ENCODE measurements around the gene LPP. TPM values are rescaled to one million over a fixed set of nuclear protein-coding genes. Genes with fewer than 3 reads are reported as not detected.

The LPP gene
- polyA plus RNA-seq, 2 donors = 10.5 to 12.9 TPM

GRCh38 chr3:188489639-188490405 is 335.9 kb downstream of the LPP start:
- no peaks in the 10 kb centered on the region for H3K4me1 ChIP-seq (ENCODE audit: control insufficient read depth in 2 of 2, insufficient read depth in 2 of 2, low read length in 1 of 2)
- H3K9me3 ChIP-seq (ENCODE audit: control insufficient read depth in 2 of 2, insufficient read depth in 1 of 2, low read depth in 1 of 2, low read length in 1 of 2) = no peaks in the 10 kb centered on the region
- no peak overlapping the region for H3K4me3 ChIP-seq (ENCODE audit: low read depth in 1 of 2, low read length in 2 of 2)
- no peaks in the 10 kb centered on the region for H3K27me3 ChIP-seq (ENCODE audit: control insufficient read depth in 1 of 2, insufficient read depth in 2 of 2, low read length in 2 of 2)
- WGBS, 2 donors = 82 to 88% methylated on average over 1 of the region's 1 CpG
- H3K36me3 ChIP-seq (ENCODE audit: control insufficient read depth in 2 of 2, insufficient read depth in 2 of 2, low read length in 1 of 2) = peaks cover 0 to 4% of the 10 kb centered on the region in 2 donors
- H3K27ac ChIP-seq (ENCODE audit: low read depth in 2 of 2, low read length in 1 of 2) = no peak overlapping the region

DNA sequence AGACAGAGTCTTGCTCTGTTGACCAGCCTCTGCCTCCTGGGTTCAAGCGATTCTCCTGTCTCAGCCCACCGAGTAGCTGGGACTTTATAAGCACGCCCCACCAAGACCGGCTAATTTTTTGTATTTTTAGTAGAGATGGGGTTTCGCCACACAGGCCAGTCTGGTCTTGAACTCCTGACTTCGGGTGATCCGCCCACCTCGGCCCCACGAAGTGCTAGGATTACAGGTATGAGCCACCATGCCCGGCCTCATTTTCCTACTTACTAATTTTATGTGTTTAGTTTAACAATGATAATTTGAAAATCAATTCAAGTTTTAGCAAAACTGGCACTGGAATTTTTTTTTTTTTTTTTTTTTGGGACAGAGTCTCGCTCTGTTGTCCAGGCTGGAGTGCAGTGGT is 336.5 kb downstream of the LPP start:
- WGBS, 2 donors = 95 to 96% methylated on average over 11 of the region's 11 CpGs
- Histone ChIP-seq H3K27ac (ENCODE audit: low read depth in 2 of 2, low read length in 1 of 2) (no peak overlapping the region), H3K27me3 (ENCODE audit: control insufficient read depth in 1 of 2, insufficient read depth in 2 of 2, low read length in 2 of 2) (no peaks in the 10 kb centered on the region), H3K4me1 (ENCODE audit: control insufficient read depth in 2 of 2, insufficient read depth in 2 of 2, low read length in 1 of 2) (no peaks in the 10 kb centered on the region), H3K36me3 (ENCODE audit: control insufficient read depth in 2 of 2, insufficient read depth in 2 of 2, low read length in 1 of 2) (peaks cover 0 to 3% of the 10 kb centered on the region in 2 donors), H3K9me3 (ENCODE audit: control insufficient read depth in 2 of 2, insufficient read depth in 1 of 2, low read depth in 1 of 2, low read length in 1 of 2) (no peaks in the 10 kb centered on the region), H3K4me3 (ENCODE audit: low read depth in 1 of 2, low read length in 2 of 2) (no peak overlapping the region)

DNA sequence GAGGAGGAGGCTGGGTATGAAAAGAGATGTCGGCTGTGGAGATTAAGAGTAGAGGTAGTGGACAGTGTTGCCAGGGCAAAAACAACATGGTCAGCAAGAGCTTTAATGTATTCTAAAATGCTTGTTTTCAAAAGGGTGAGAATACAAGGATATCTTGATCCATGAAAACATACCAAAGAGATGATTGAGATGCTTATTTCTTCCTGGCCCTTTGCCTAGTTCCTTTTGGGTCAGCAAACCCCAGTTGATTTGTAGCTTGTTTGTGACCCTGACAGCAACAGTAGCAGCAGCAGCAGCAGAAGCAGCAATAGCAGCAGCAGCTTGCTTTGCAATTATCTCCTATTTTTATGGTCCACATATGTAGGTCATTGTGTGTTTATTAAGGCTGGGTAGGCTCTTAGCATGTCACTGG is 337.3 kb downstream of the LPP start:
- no peak overlapping the region for H3K27ac ChIP-seq (ENCODE audit: low read depth in 2 of 2, low read length in 1 of 2)
- H3K27me3 ChIP-seq (ENCODE audit: control insufficient read depth in 1 of 2, insufficient read depth in 2 of 2, low read length in 2 of 2) = no peaks in the 10 kb centered on the region
- WGBS, 2 donors = 82% methylated on average over 1 of the region's 1 CpG

GRCh38 chr3:188496390-188496789 is 342.4 kb downstream of the LPP start:
- H3K4me3 ChIP-seq (ENCODE audit: low read depth in 1 of 2, low read length in 2 of 2) = no peak overlapping the region
- no peaks in the 10 kb centered on the region for H3K4me1 ChIP-seq (ENCODE audit: control insufficient read depth in 2 of 2, insufficient read depth in 2 of 2, low read length in 1 of 2)
- 89 to 90% methylated on average over 3 of the region's 3 CpGs for whole genome bisulfite sequencing, 2 donors
- no peaks in the 10 kb centered on the region for H3K9me3 ChIP-seq (ENCODE audit: control insufficient read depth in 2 of 2, insufficient read depth in 1 of 2, low read depth in 1 of 2, low read length in 1 of 2)
- H3K27ac ChIP-seq (ENCODE audit: low read depth in 2 of 2, low read length in 1 of 2) = no peak overlapping the region
- H3K27me3 ChIP-seq (ENCODE audit: control insufficient read depth in 1 of 2, insufficient read depth in 2 of 2, low read length in 2 of 2) = no peaks in the 10 kb centered on the region
- H3K36me3 ChIP-seq (ENCODE audit: control insufficient read depth in 2 of 2, insufficient read depth in 2 of 2, low read length in 1 of 2) = peaks cover 0 to 1% of the 10 kb centered on the region in 2 donors

More for the DNA sequence above, 337.3 kb downstream of the LPP start:
- Histone ChIP-seq H3K36me3 (ENCODE audit: control insufficient read depth in 2 of 2, insufficient read depth in 2 of 2, low read length in 1 of 2) (peaks cover 0 to 3% of the 10 kb centered on the region in 2 donors), H3K4me3 (ENCODE audit: low read depth in 1 of 2, low read length in 2 of 2) (no peak overlapping the region), H3K4me1 (ENCODE audit: control insufficient read depth in 2 of 2, insufficient read depth in 2 of 2, low read length in 1 of 2) (no peaks in the 10 kb centered on the region), H3K9me3 (ENCODE audit: control insufficient read depth in 2 of 2, insufficient read depth in 1 of 2, low read depth in 1 of 2, low read length in 1 of 2) (no peaks in the 10 kb centered on the region)

DNA sequence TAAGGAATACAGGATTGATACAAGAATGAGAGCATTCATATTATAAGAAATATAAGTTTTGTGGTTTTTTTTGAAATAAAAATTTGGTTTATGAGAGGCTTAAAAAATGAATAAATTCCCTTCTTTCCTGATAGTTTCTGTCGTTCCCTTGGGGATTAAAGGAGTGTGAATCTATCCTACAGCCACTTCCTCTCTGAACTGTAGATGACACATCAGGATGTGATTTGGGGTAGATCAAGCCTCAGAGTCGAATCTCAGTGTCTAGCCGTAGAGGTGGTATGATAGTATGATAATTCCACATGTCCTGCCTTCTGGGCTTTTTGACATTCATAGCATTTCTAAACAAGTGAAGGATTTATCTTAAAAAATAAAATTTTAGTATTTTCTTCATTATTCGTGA is 343.1 kb downstream of the LPP start:
- Histone ChIP-seq H3K27ac (ENCODE audit: low read depth in 2 of 2, low read length in 1 of 2) (no peak overlapping the region), H3K9me3 (ENCODE audit: control insufficient read depth in 2 of 2, insufficient read depth in 1 of 2, low read depth in 1 of 2, low read length in 1 of 2) (no peaks in the 10 kb centered on the region), H3K4me1 (ENCODE audit: control insufficient read depth in 2 of 2, insufficient read depth in 2 of 2, low read length in 1 of 2) (no peaks in the 10 kb centered on the region), H3K27me3 (ENCODE audit: control insufficient read depth in 1 of 2, insufficient read depth in 2 of 2, low read length in 2 of 2) (no peaks in the 10 kb centered on the region), H3K36me3 (ENCODE audit: control insufficient read depth in 2 of 2, insufficient read depth in 2 of 2, low read length in 1 of 2) (no peaks in the 10 kb centered on the region), H3K4me3 (ENCODE audit: low read depth in 1 of 2, low read length in 2 of 2) (no peak overlapping the region)
- WGBS, 2 donors = 78 to 79% methylated on average over 4 of the region's 4 CpGs

DNA sequence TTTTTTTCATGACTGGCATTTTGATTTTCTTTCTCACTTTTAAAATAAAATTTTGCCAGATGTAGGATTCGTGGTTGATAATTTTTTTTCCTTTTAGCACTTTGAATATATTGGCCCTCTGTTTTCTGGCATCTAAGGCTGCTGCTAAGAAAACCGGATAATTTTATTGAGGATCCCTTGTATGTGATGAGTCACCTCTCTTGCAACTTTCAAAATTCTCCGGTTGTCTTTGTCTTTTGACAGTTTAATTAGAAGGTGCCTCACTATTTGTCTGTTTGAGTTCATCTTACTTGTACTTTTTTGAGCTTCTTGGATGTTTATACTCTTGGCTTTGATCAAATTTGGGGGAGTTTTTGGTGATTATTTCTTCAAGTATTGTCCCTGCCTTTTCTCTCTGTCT is 349.7 kb downstream of the LPP start:
- Histone ChIP-seq H3K9me3 (ENCODE audit: control insufficient read depth in 2 of 2, insufficient read depth in 1 of 2, low read depth in 1 of 2, low read length in 1 of 2) (no peaks in the 10 kb centered on the region), H3K27me3 (ENCODE audit: control insufficient read depth in 1 of 2, insufficient read depth in 2 of 2, low read length in 2 of 2) (no peaks in the 10 kb centered on the region), H3K4me1 (ENCODE audit: control insufficient read depth in 2 of 2, insufficient read depth in 2 of 2, low read length in 1 of 2) (no peaks in the 10 kb centered on the region), H3K4me3 (ENCODE audit: low read depth in 1 of 2, low read length in 2 of 2) (no peak overlapping the region), H3K27ac (ENCODE audit: low read depth in 2 of 2, low read length in 1 of 2) (no peak overlapping the region), H3K36me3 (ENCODE audit: control insufficient read depth in 2 of 2, insufficient read depth in 2 of 2, low read length in 1 of 2) (no peaks in the 10 kb centered on the region)
- WGBS, 2 donors = 58 to 71% methylated on average over 3 of the region's 3 CpGs

GRCh38 chr3:188505151-188505550 is 351.2 kb downstream of the LPP start:
- 58 to 60% methylated on average over 3 of the region's 3 CpGs for WGBS, 2 donors
- H3K9me3 ChIP-seq (ENCODE audit: control insufficient read depth in 2 of 2, insufficient read depth in 1 of 2, low read depth in 1 of 2, low read length in 1 of 2) = no peaks in the 10 kb centered on the region
- no peaks in the 10 kb centered on the region for H3K36me3 ChIP-seq (ENCODE audit: control insufficient read depth in 2 of 2, insufficient read depth in 2 of 2, low read length in 1 of 2)

GRCh38 chr3:188505911-188506310 is 352.0 kb downstream of the LPP start:
- Histone ChIP-seq H3K36me3 (ENCODE audit: control insufficient read depth in 2 of 2, insufficient read depth in 2 of 2, low read length in 1 of 2) (no peaks in the 10 kb centered on the region), H3K9me3 (ENCODE audit: control insufficient read depth in 2 of 2, insufficient read depth in 1 of 2, low read depth in 1 of 2, low read length in 1 of 2) (no peaks in the 10 kb centered on the region), H3K4me3 (ENCODE audit: low read depth in 1 of 2, low read length in 2 of 2) (no peak overlapping the region), H3K27ac (ENCODE audit: low read depth in 2 of 2, low read length in 1 of 2) (no peak overlapping the region), H3K4me1 (ENCODE audit: control insufficient read depth in 2 of 2, insufficient read depth in 2 of 2, low read length in 1 of 2) (no peaks in the 10 kb centered on the region), H3K27me3 (ENCODE audit: control insufficient read depth in 1 of 2, insufficient read depth in 2 of 2, low read length in 2 of 2) (no peaks in the 10 kb centered on the region)
- WGBS, 2 donors = 90% methylated on average over 2 of the region's 2 CpGs

More at GRCh38 chr3:188505151-188505550, 351.2 kb downstream of the LPP start:
- Histone ChIP-seq H3K4me1 (ENCODE audit: control insufficient read depth in 2 of 2, insufficient read depth in 2 of 2, low read length in 1 of 2) (no peaks in the 10 kb centered on the region), H3K27me3 (ENCODE audit: control insufficient read depth in 1 of 2, insufficient read depth in 2 of 2, low read length in 2 of 2) (no peaks in the 10 kb centered on the region), H3K27ac (ENCODE audit: low read depth in 2 of 2, low read length in 1 of 2) (no peak overlapping the region), H3K4me3 (ENCODE audit: low read depth in 1 of 2, low read length in 2 of 2) (no peak overlapping the region)

DNA sequence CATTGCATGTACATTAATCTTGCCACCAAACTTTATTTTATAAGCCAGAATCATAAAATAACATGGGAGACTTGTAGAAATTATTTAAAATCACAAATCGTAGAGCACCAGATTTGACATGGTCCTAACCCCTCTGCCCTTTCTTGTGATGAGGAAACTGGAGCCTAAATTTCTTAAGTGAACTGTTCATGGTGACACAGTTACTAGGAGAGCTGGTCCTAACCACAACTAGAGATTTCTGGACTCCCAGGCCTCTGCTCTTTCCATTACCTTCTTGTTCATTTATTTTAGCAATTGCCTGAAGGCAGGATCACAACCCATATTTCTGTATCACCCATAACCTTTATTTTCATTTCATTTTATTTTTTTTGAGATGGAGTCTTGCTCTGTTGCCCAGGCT is 352.5 kb downstream of the LPP start:
- Histone ChIP-seq H3K27me3 (ENCODE audit: control insufficient read depth in 1 of 2, insufficient read depth in 2 of 2, low read length in 2 of 2) (no peaks in the 10 kb centered on the region), H3K9me3 (ENCODE audit: control insufficient read depth in 2 of 2, insufficient read depth in 1 of 2, low read depth in 1 of 2, low read length in 1 of 2) (no peaks in the 10 kb centered on the region), H3K4me3 (ENCODE audit: low read depth in 1 of 2, low read length in 2 of 2) (no peak overlapping the region), H3K36me3 (ENCODE audit: control insufficient read depth in 2 of 2, insufficient read depth in 2 of 2, low read length in 1 of 2) (no peaks in the 10 kb centered on the region), H3K4me1 (ENCODE audit: control insufficient read depth in 2 of 2, insufficient read depth in 2 of 2, low read length in 1 of 2) (no peaks in the 10 kb centered on the region), H3K27ac (ENCODE audit: low read depth in 2 of 2, low read length in 1 of 2) (no peak overlapping the region)
- WGBS, 2 donors = 89 to 92% methylated on average over 1 of the region's 1 CpG

- Histone ChIP-seq H3K9me3 (ENCODE audit: control insufficient read depth in 2 of 2, insufficient read depth in 1 of 2, low read depth in 1 of 2, low read length in 1 of 2) (no peaks in the 10 kb centered on the region), H3K4me3 (ENCODE audit: low read depth in 1 of 2, low read length in 2 of 2) (no peak overlapping the region), H3K36me3 (ENCODE audit: control insufficient read depth in 2 of 2, insufficient read depth in 2 of 2, low read length in 1 of 2) (no peaks in the 10 kb centered on the region), H3K27ac (ENCODE audit: low read depth in 2 of 2, low read length in 1 of 2) (no peak overlapping the region), H3K27me3 (ENCODE audit: control insufficient read depth in 1 of 2, insufficient read depth in 2 of 2, low read length in 2 of 2) (no peaks in the 10 kb centered on the region), H3K4me1 (ENCODE audit: control insufficient read depth in 2 of 2, insufficient read depth in 2 of 2, low read length in 1 of 2) (no peaks in the 10 kb centered on the region)
- WGBS, 2 donors = 66 to 74% methylated on average over 5 of the region's 5 CpGs
Observed at GRCh38 chr3:188507244-188507720, 353.3 kb downstream of the LPP start.
